ENCODE measurements around the gene WDR72. TPM values are rescaled to one million over a fixed set of nuclear protein-coding genes. Genes with fewer than 3 reads are reported as not detected.

WDR72 gene
- polyA plus RNA-seq, 1 donor (not counting 4 experiments of a cell fraction or from before 2014, with no cell fraction given), result 0.03 TPM

- Histone ChIP-seq H3K79me2 (ENCODE audit: control insufficient read depth, insufficient read depth, low read length) (no peaks in the 10 kb centered on the region), H3K9me3 (ENCODE audit: control insufficient read depth, low read depth, low read length) (no peaks in the 10 kb centered on the region), H3K27ac (ENCODE audit: control insufficient read depth, insufficient read depth, low read length) (no peak overlapping the region), H3K4me2 (ENCODE audit: control insufficient read depth, extremely low read depth, insufficient read depth, low read depth, low read length) (no peak overlapping the region), H3K4me3 (ENCODE audit: control insufficient read depth in 2 of 3, extremely low read depth in 1 of 3, insufficient read depth in 2 of 3, low read depth in 1 of 3, low read length in 3 of 3) (no peak overlapping the region), H3K36me3 (ENCODE audit: control insufficient read depth in 2 of 2, extremely low read depth in 1 of 2, insufficient read depth in 2 of 2, low read length in 2 of 2) (no peaks in the 10 kb centered on the region), H3K4me1 (ENCODE audit: control insufficient read depth, extremely low read depth, insufficient read depth, low read length) (no peaks in the 10 kb centered on the region), H2AFZ (ENCODE audit: control insufficient read depth, low read length) (no peak overlapping the region), H3K9ac (ENCODE audit: control insufficient read depth, extremely low read depth, insufficient read depth, low read length) (no peak overlapping the region), H4K20me1 (ENCODE audit: control insufficient read depth, extremely low read depth, insufficient read depth, low read length) (no peaks in the 10 kb centered on the region), H3K9me1 (ENCODE audit: control insufficient read depth, extremely low read depth, insufficient read depth, low read length) (no peaks in the 10 kb centered on the region), H3K27me3 (ENCODE audit: control insufficient read depth, extremely low read depth, insufficient read depth, low read length) (no peaks in the 10 kb centered on the region)
- TF ChIP-seq, protein P1, sequence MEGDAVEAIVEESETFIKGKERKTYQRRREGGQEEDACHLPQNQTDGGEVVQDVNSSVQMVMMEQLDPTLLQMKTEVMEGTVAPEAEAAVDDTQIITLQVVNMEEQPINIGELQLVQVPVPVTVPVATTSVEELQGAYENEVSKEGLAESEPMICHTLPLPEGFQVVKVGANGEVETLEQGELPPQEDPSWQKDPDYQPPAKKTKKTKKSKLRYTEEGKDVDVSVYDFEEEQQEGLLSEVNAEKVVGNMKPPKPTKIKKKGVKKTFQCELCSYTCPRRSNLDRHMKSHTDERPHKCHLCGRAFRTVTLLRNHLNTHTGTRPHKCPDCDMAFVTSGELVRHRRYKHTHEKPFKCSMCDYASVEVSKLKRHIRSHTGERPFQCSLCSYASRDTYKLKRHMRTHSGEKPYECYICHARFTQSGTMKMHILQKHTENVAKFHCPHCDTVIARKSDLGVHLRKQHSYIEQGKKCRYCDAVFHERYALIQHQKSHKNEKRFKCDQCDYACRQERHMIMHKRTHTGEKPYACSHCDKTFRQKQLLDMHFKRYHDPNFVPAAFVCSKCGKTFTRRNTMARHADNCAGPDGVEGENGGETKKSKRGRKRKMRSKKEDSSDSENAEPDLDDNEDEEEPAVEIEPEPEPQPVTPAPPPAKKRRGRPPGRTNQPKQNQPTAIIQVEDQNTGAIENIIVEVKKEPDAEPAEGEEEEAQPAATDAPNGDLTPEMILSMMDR (optimal IDR thresholded peaks at IDR 0.05 in 1 of 3, IDR thresholded peaks at IDR 0.05 in 1 of 3, conservative IDR thresholded peaks at IDR 0.05 in 1 of 3; ENCODE audit: extremely low read depth in 1 of 3, insufficient read depth in 2 of 3, low read length in 3 of 3), result no peak
- no peak for TF ChIP-seq EZH2 (IDR thresholded peaks at IDR 0.05; ENCODE audit: low read length)
- DNase-seq (ENCODE audit: low read depth, low spot score) (no peak), FAIRE-seq (no peak)
- dilution Hi-C loops (cut with MboI; ENCODE audit: extremely low pct_ligation_motif_present, low sequenced_read_pairs), result no loop called here
Observed at GRCh38 chr15:53618461-53618860, 141.0 kb downstream of the WDR72 start.

- Histone ChIP-seq H3K36me3 (ENCODE audit: control insufficient read depth in 2 of 2, extremely low read depth in 1 of 2, insufficient read depth in 2 of 2, low read length in 2 of 2) (no peaks in the 10 kb centered on the region), H3K27me3 (ENCODE audit: control insufficient read depth, extremely low read depth, insufficient read depth, low read length) (no peaks in the 10 kb centered on the region), H3K27ac (ENCODE audit: control insufficient read depth, insufficient read depth, low read length) (no peak overlapping the region), H3K4me3 (ENCODE audit: control insufficient read depth in 2 of 3, extremely low read depth in 1 of 3, insufficient read depth in 2 of 3, low read depth in 1 of 3, low read length in 3 of 3) (no peak overlapping the region), H4K20me1 (ENCODE audit: control insufficient read depth, extremely low read depth, insufficient read depth, low read length) (no peaks in the 10 kb centered on the region), H3K9ac (ENCODE audit: control insufficient read depth, extremely low read depth, insufficient read depth, low read length) (no peak overlapping the region), H2AFZ (ENCODE audit: control insufficient read depth, low read length) (peak overlapping the region; percentile 9), H3K79me2 (ENCODE audit: control insufficient read depth, insufficient read depth, low read length) (no peaks in the 10 kb centered on the region), H3K9me3 (ENCODE audit: control insufficient read depth, low read depth, low read length) (no peaks in the 10 kb centered on the region), H3K4me2 (ENCODE audit: control insufficient read depth, extremely low read depth, insufficient read depth, low read depth, low read length) (no peak overlapping the region), H3K4me1 (ENCODE audit: control insufficient read depth, extremely low read depth, insufficient read depth, low read length) (no peaks in the 10 kb centered on the region), H3K9me1 (ENCODE audit: control insufficient read depth, extremely low read depth, insufficient read depth, low read length) (no peaks in the 10 kb centered on the region)
- DNase-seq (ENCODE audit: low read depth, low spot score), result no peak
- dilution Hi-C loops (cut with MboI; ENCODE audit: extremely low pct_ligation_motif_present, low sequenced_read_pairs), result no loop called here
- FAIRE-seq, result no peak
- TF ChIP-seq EZH2 (IDR thresholded peaks at IDR 0.05; ENCODE audit: low read length), result no peak
Observed at GRCh38 chr15:53611145-53611920, 148.1 kb downstream of the WDR72 start.
